WTC11 (cell line): Measurements from ENCODE around the gene COL19A1. TPM values are rescaled to one million over a fixed set of nuclear protein-coding genes. Genes with fewer than 3 reads are reported as not detected.

Source experiments
- ATAC-seq: fragments of 200-7000 bp; cut with Tn5 transposase; 2 replicates; pipeline ENCODE4 v1.10.0; 2021; ENCODE audit warnings: mild to moderate bottlenecking, moderate library complexity
- CTCF ChIA-PET: fragments of 300-600 bp; sonication (Branson Sonifier 250); formaldehyde crosslinking; loops from one replicate; lab custom pipeline; 2021; ENCODE audit warnings: antibody characterized with exemption; lab: Charles Lee
- POLR2A ChIA-PET: fragments of 350-600 bp; sonication (Branson Sonifier 250); formaldehyde crosslinking; loops from one replicate; lab custom pipeline; 2021; ENCODE audit warnings: antibody characterized with exemption; lab: Charles Lee
- DNase-seq: peaks from one replicate; pipeline ENCODE4 v3.0.0; 2021; ENCODE audit warnings: low spot score
- H3K27ac Mint-ChIP-seq: 2 replicates; pipeline ENCODE4 v1.8.0; 2021; ENCODE audit warnings: mixed read lengths
- H3K27me3 Mint-ChIP-seq: 2 replicates; pipeline ENCODE4 v1.8.0; 2021; ENCODE audit warnings: low read depth, mild to moderate bottlenecking, moderate library complexity, mixed read lengths
- H3K36me3 Mint-ChIP-seq: 2 replicates; pipeline ENCODE4 v1.8.0; 2021; ENCODE audit warnings: mixed read lengths
- H3K4me1 Mint-ChIP-seq: 2 replicates; pipeline ENCODE4 v1.8.0; 2022; ENCODE audit warnings: mixed read lengths
- H3K4me3 Mint-ChIP-seq: 2 replicates; pipeline ENCODE4 v1.8.0; 2021; ENCODE audit warnings: mild to moderate bottlenecking, moderate library complexity, mixed read lengths
- H3K9me3 Mint-ChIP-seq: 2 replicates; pipeline ENCODE4 v1.8.0; 2021; ENCODE audit warnings: mixed read lengths
- ARID4B ChIP-seq: sonication (generic); formaldehyde crosslinking; IDR thresholded peaks from 2 replicates; pipeline ENCODE4 v1.8.0; 2023; ENCODE audit warnings: missing genetic modification reagents, mild to moderate bottlenecking, borderline replicate concordance
- ATF2 ChIP-seq: sonication (generic); formaldehyde crosslinking; IDR thresholded peaks from 2 replicates; pipeline ENCODE4 v1.8.1; 2022; ENCODE audit warnings: low read depth, missing genetic modification reagents, borderline replicate concordance
- CDX4 ChIP-seq: fragments of 250-450 bp; sonication (Bioruptor Pico); IDR thresholded peaks from 2 replicates; pipeline ENCODE4 v1.9.0; 2021; ENCODE audit warnings: moderate library complexity, mild to moderate bottlenecking, inconsistent platforms, borderline replicate concordance
- CTCF ChIP-seq: fragments of 200-600 bp; IDR thresholded peaks from 2 replicates; pipeline ENCODE4 v1.8.0; 2022; ENCODE audit warnings: antibody characterized with exemption
- E2F1 ChIP-seq: sonication (generic); formaldehyde crosslinking; IDR thresholded peaks from 2 replicates; pipeline ENCODE4 v1.8.0; 2022; ENCODE audit warnings: mild to moderate bottlenecking, missing genetic modification reagents
- FOXK1 ChIP-seq: sonication (generic); formaldehyde crosslinking; IDR thresholded peaks from 2 replicates; pipeline ENCODE4 v1.8.0; 2022; ENCODE audit warnings: mild to moderate bottlenecking, moderate library complexity, missing genetic modification reagents
- JAZF1 ChIP-seq: fragments of 250-450 bp; sonication (Bioruptor Pico); IDR thresholded peaks from 2 replicates; pipeline ENCODE4 v1.9.0; 2021; ENCODE audit warnings: moderate library complexity, mild to moderate bottlenecking, inconsistent platforms
- MLX ChIP-seq: sonication (generic); formaldehyde crosslinking; IDR thresholded peaks from 2 replicates; pipeline ENCODE4 v1.8.1; 2023; ENCODE audit warnings: mild to moderate bottlenecking, missing genetic modification reagents, moderate library complexity
- MXD4 ChIP-seq: fragments of 250-450 bp; sonication (Bioruptor Pico); IDR thresholded peaks from 2 replicates; pipeline ENCODE4 v1.8.0; 2021; ENCODE audit warnings: mild to moderate bottlenecking, moderate library complexity, borderline replicate concordance
- NFATC4 ChIP-seq: fragments of 250-450 bp; sonication (Bioruptor Pico); IDR thresholded peaks from 2 replicates; pipeline ENCODE4 v1.9.0; 2021; ENCODE audit warnings: mild to moderate bottlenecking
- NFE2L1 ChIP-seq: sonication (generic); formaldehyde crosslinking; IDR thresholded peaks from 2 replicates; pipeline ENCODE4 v1.8.1; 2023; ENCODE audit warnings: missing genetic modification reagents
- PRDM15 ChIP-seq: sonication (generic); formaldehyde crosslinking; IDR thresholded peaks from 2 replicates; pipeline ENCODE4 v1.8.0; 2022; ENCODE audit warnings: missing genetic modification reagents
- SMAD4 ChIP-seq: sonication (generic); formaldehyde crosslinking; IDR thresholded peaks from 2 replicates; pipeline ENCODE4 v1.8.0; 2022; ENCODE audit warnings: mild to moderate bottlenecking, missing genetic modification reagents
- TEAD1 ChIP-seq: sonication (generic); formaldehyde crosslinking; IDR thresholded peaks from 2 replicates; pipeline ENCODE4 v1.8.0; 2022; ENCODE audit warnings: mild to moderate bottlenecking, missing genetic modification reagents
- ZBTB43 ChIP-seq: sonication (generic); formaldehyde crosslinking; IDR thresholded peaks from 2 replicates; pipeline ENCODE4 v1.8.1; 2023; ENCODE audit warnings: mild to moderate bottlenecking, missing genetic modification reagents
- ZNF232 ChIP-seq: sonication (generic); formaldehyde crosslinking; IDR thresholded peaks from 2 replicates; pipeline ENCODE4 v1.8.0; 2022; ENCODE audit warnings: mild to moderate bottlenecking, missing genetic modification reagents
- ZNF671 ChIP-seq: fragments of 250-450 bp; sonication (Bioruptor Pico); IDR thresholded peaks from 2 replicates; pipeline ENCODE4 v1.8.0; 2021; ENCODE audit warnings: mild to moderate bottlenecking
- total RNA-seq: library from RNA; stranded (reverse); gene quantifications from 3 replicates; pipeline ENCODE4 v1.2.3, GENCODE V29; 2021

COL19A1 gene
- total RNA-seq, 1 experiment from 2014 or later, result not detected

GRCh38 chr6:70045413-70045812, 179.1 kb downstream of the COL19A1 start (continued):
- no peak for TF ChIP-seq ZBTB43 (CRISPR knock-in tag)
- TF ChIP-seq CDX4 (CRISPR knock-in tag), result no peak
- no peak for TF ChIP-seq MLX (CRISPR knock-in tag)
- no peak for TF ChIP-seq ZNF671 (CRISPR knock-in tag)
- TF ChIP-seq NFATC4 (CRISPR knock-in tag), result no peak
- no peak for TF ChIP-seq PRDM15 (CRISPR knock-in tag)
- no peak for TF ChIP-seq ZNF232
- no peak for TF ChIP-seq ATF2 (CRISPR knock-in tag)
- TF ChIP-seq TEAD1, result no peak
- TF ChIP-seq NFE2L1 (CRISPR knock-in tag), result no peak
- TF ChIP-seq CTCF, result no peak
- no peak for TF ChIP-seq SMAD4
- no peak for TF ChIP-seq JAZF1 (CRISPR knock-in tag)

- H3K36me3 Mint-ChIP-seq, result no peaks in the 10 kb centered on the region
- POLR2A ChIA-PET, result no interaction called here
- no peak overlapping the region for H3K27ac Mint-ChIP-seq
- H3K9me3 Mint-ChIP-seq, result no peaks in the 10 kb centered on the region
- no peak for ATAC-seq
- H3K4me1 Mint-ChIP-seq, result peaks cover 4% of the 10 kb centered on the region; the same call in 1 of the 2 replicates
- no peak for DNase-seq
- no peaks in the 10 kb centered on the region for H3K27me3 Mint-ChIP-seq
- CTCF ChIA-PET, result no interaction called here
- no peak overlapping the region for H3K4me3 Mint-ChIP-seq
- no peak for TF ChIP-seq FOXK1 (CRISPR knock-in tag)
- TF ChIP-seq ARID4B (CRISPR knock-in tag), result no peak
- no peak for TF ChIP-seq NFATC4 (CRISPR knock-in tag)
- no peak for TF ChIP-seq MXD4 (CRISPR knock-in tag)
- no peak for TF ChIP-seq E2F1
Measured at GRCh38 chr6:70051197-70052124, 185.1 kb downstream of the COL19A1 start.
